Vagina (tissue), 2 donors: Measurements from ENCODE around the gene DYRK1A.

Experiments used
- POLR2A ChIP-seq, 2 donors: fragments of 450-650 bp; IDR thresholded peaks; one replicate each; pipeline ENCODE4 v1.6.1; 2017; ENCODE audit warnings: antibody characterized with exemption in 2 of 2, mild to moderate bottlenecking in 2 of 2, moderate library complexity in 2 of 2
- TF ChIP-seq, protein P1 (sequence below), 3 experiments: fragments of 450-650 bp in 2 of 3; fragments of 200-600 bp in 1 of 3; sonication (generic) in 1 of 3; IDR thresholded peaks; one replicate each; pipeline ENCODE4 v1.5.1; 2017 to 2019; ENCODE audit warnings: antibody characterized with exemption in 3 of 3, mild to moderate bottlenecking in 2 of 3, moderate library complexity in 2 of 3

DNA sequence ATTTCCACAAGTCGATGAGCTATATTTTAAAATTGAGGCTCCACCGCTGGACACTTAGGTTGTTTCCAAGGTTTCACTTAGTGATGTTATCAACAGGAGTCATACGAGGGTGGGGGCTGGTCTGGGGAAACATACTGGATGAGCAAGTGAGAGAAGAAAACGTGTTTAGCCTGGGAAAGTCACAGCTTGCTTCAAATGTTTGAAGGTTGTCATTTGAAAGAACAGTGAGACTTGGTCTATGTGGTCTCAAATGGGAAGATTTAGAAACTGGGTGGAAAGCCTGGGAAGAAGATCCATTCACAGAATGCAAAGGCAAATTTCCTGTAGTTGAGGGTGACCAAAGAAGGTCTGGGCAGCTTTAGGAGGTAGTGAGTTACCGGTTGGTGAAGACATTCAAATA lies 9.9 kb upstream of the DYRK1A start:
- TF ChIP-seq, protein P1, sequence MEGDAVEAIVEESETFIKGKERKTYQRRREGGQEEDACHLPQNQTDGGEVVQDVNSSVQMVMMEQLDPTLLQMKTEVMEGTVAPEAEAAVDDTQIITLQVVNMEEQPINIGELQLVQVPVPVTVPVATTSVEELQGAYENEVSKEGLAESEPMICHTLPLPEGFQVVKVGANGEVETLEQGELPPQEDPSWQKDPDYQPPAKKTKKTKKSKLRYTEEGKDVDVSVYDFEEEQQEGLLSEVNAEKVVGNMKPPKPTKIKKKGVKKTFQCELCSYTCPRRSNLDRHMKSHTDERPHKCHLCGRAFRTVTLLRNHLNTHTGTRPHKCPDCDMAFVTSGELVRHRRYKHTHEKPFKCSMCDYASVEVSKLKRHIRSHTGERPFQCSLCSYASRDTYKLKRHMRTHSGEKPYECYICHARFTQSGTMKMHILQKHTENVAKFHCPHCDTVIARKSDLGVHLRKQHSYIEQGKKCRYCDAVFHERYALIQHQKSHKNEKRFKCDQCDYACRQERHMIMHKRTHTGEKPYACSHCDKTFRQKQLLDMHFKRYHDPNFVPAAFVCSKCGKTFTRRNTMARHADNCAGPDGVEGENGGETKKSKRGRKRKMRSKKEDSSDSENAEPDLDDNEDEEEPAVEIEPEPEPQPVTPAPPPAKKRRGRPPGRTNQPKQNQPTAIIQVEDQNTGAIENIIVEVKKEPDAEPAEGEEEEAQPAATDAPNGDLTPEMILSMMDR (IDR thresholded peaks at IDR 0.05), result no peak
- TF ChIP-seq POLR2A (IDR thresholded peaks at IDR 0.05), result no peak
